Trophoblast cell (in vitro differentiated cells and primary cell): ENCODE data around the gene VWC2L.

Source experiments
- DNase-seq, 2 donors: peaks; one replicate each; pipeline ENCODE4 v3.0.0-alpha.2; 2016
- H2AFZ ChIP-seq: 2 replicates; pipeline ENCODE4 v1.6.1; 2013; ENCODE audit warnings: low read length, moderate library complexity, mild to moderate bottlenecking; ENCODE audit not compliant: insufficient read depth, poor library complexity
- H2AK5ac ChIP-seq: 2 replicates; pipeline ENCODE4 v1.6.1; 2013; ENCODE audit warnings: mild to moderate bottlenecking, low read length
- H2BK120ac ChIP-seq: 2 replicates; pipeline ENCODE4 v1.6.1; 2013; ENCODE audit warnings: low read length, mild to moderate bottlenecking, moderate library complexity; ENCODE audit not compliant: insufficient read depth, poor library complexity
- H2BK12ac ChIP-seq: 2 replicates; pipeline ENCODE4 v1.6.1; 2013; ENCODE audit warnings: mild to moderate bottlenecking, low read length, moderate library complexity
- H2BK5ac ChIP-seq: 2 replicates; pipeline ENCODE4 v1.6.1; 2013; ENCODE audit warnings: low read length, low read depth, moderate library complexity, mild to moderate bottlenecking; ENCODE audit not compliant: poor library complexity
- H3K14ac ChIP-seq: 2 replicates; pipeline ENCODE4 v1.6.1; 2013; ENCODE audit warnings: mild to moderate bottlenecking, low read length
- H3K18ac ChIP-seq: 2 replicates; pipeline ENCODE4 v1.6.1; 2013; ENCODE audit warnings: mild to moderate bottlenecking, low read length
- H3K23ac ChIP-seq: 2 replicates; pipeline ENCODE4 v1.6.1; 2013; ENCODE audit warnings: low read length
- H3K27ac ChIP-seq: 2 replicates; pipeline ENCODE4 v1.5.1; 2013; ENCODE audit warnings: low read depth, mild to moderate bottlenecking, inconsistent platforms, low read length, moderate library complexity
- H3K27me3 ChIP-seq: 2 replicates; pipeline ENCODE4 v1.6.1; 2013; ENCODE audit warnings: inconsistent platforms, mild to moderate bottlenecking, low read length, moderate library complexity; ENCODE audit not compliant: insufficient read depth
- H3K36me3 ChIP-seq, 2 experiments: 1 replicate in 1 of 2; 2 replicates in 1 of 2; pipeline ENCODE4 v1.6.1; 2013; ENCODE audit warnings: low read length in 2 of 2, mild to moderate bottlenecking in 2 of 2, moderate library complexity in 1 of 2; ENCODE audit not compliant: insufficient read depth in 2 of 2, control insufficient read depth in 1 of 2
- H3K4ac ChIP-seq: 2 replicates; pipeline ENCODE4 v1.6.1; 2013; ENCODE audit warnings: low read depth, mild to moderate bottlenecking, low read length, moderate library complexity
- H3K4me1 ChIP-seq, 2 experiments: 1 replicate in 1 of 2; 2 replicates in 1 of 2; pipeline ENCODE4 v1.6.1; 2013; ENCODE audit warnings: low read length in 2 of 2, mild to moderate bottlenecking in 2 of 2, moderate library complexity in 1 of 2; ENCODE audit not compliant: insufficient read depth in 2 of 2, control insufficient read depth in 1 of 2
- H3K4me2 ChIP-seq: 2 replicates; pipeline ENCODE4 v1.6.1; 2013; ENCODE audit warnings: inconsistent platforms, mild to moderate bottlenecking, low read length, moderate library complexity
- H3K4me3 ChIP-seq: 2 replicates; pipeline ENCODE4 v1.5.1; 2013; ENCODE audit warnings: mild to moderate bottlenecking, low read depth, low read length, inconsistent platforms
- H3K79me1 ChIP-seq: one replicate; pipeline ENCODE4 v1.6.1; 2013; ENCODE audit warnings: low read length
- H3K79me2 ChIP-seq: 2 replicates; pipeline ENCODE4 v1.6.1; 2013; ENCODE audit warnings: low read length, mild to moderate bottlenecking; ENCODE audit not compliant: control insufficient read depth, insufficient read depth, poor library complexity
- H3K9ac ChIP-seq: 2 replicates; pipeline ENCODE4 v1.6.1; 2013; ENCODE audit warnings: mild to moderate bottlenecking, low read length
- H3K9me3 ChIP-seq: 2 replicates; pipeline ENCODE4 v1.6.1; 2013; ENCODE audit warnings: low read depth, mild to moderate bottlenecking, control low read depth, inconsistent platforms, low read length; ENCODE audit not compliant: insufficient read depth
- H4K12ac ChIP-seq: 2 replicates; pipeline ENCODE4 v1.6.1; 2013; ENCODE audit warnings: low read depth, mild to moderate bottlenecking, low read length, moderate library complexity
- H4K8ac ChIP-seq: 2 replicates; pipeline ENCODE4 v1.6.1; 2013; ENCODE audit warnings: low read depth, mild to moderate bottlenecking, low read length, moderate library complexity
- H4K91ac ChIP-seq: one replicate; pipeline ENCODE4 v1.6.1; 2013; ENCODE audit warnings: low read depth, mild to moderate bottlenecking, low read length, moderate library complexity
- WGBS: extraction: QIAGEN DNeasy Blood & Tissue Kit; methylation state at CpG from one replicate; pipeline ENCODE4 v1.1.7; 2013; ENCODE audit warnings: missing lambda C conversion rate; ENCODE audit not compliant: insufficient read length, insufficient coverage; ENCODE audit errors: extremely low coverage; 5-methylcytosine and 5-hydroxymethylcytosine counted together

The VWC2L gene

GRCh38 chr2:214575465-214575864 lies 164.6 kb downstream of the VWC2L start:
- WGBS, result no CpG with 5 or more reads among the region's 7 CpGs
- H3K14ac ChIP-seq, result no peak overlapping the region
- no peak overlapping the region for H4K91ac ChIP-seq
- no peaks in the 10 kb centered on the region for H3K36me3 ChIP-seq
- no peak overlapping the region for H3K4me3 ChIP-seq
- no peak overlapping the region for H2AK5ac ChIP-seq
- H4K8ac ChIP-seq, result no peak overlapping the region
- H3K4ac ChIP-seq, result no peak overlapping the region
- H3K18ac ChIP-seq, result no peak overlapping the region
- H2BK5ac ChIP-seq, result no peak overlapping the region
- no peaks in the 10 kb centered on the region for H3K79me1 ChIP-seq
- no peak overlapping the region for H4K12ac ChIP-seq
- H3K9ac ChIP-seq, result no peak overlapping the region
- H3K27ac ChIP-seq, result no peak overlapping the region
- no peaks in the 10 kb centered on the region for H3K27me3 ChIP-seq
- H2BK120ac ChIP-seq, result no peak overlapping the region
- no peak overlapping the region for H3K23ac ChIP-seq
- no peak overlapping the region for H2AFZ ChIP-seq
- DNase-seq, result no peak
- no peaks in the 10 kb centered on the region for H3K9me3 ChIP-seq
- no peak overlapping the region for H2BK12ac ChIP-seq
- H3K79me2 ChIP-seq, result no peaks in the 10 kb centered on the region
- peaks cover 0 to 1% of the 10 kb centered on the region in 2 experiments for H3K4me1 ChIP-seq
- H3K4me2 ChIP-seq, result no peak overlapping the region

- no peak overlapping the region for H3K14ac ChIP-seq
- WGBS, result no CpG with 5 or more reads among the region's 6 CpGs
- H3K9me3 ChIP-seq, result no peaks in the 10 kb centered on the region
- no peaks in the 10 kb centered on the region for H3K79me2 ChIP-seq
- no peak overlapping the region for H4K12ac ChIP-seq
- no peaks in the 10 kb centered on the region for H3K79me1 ChIP-seq
- no peak overlapping the region for H3K23ac ChIP-seq
- H3K4me3 ChIP-seq, result no peak overlapping the region
- no peak overlapping the region for H4K8ac ChIP-seq
- H3K4me1 ChIP-seq, result peaks cover 0 to 1% of the 10 kb centered on the region in 2 experiments
- DNase-seq, result peak; percentile 17 to 54
- no peak overlapping the region for H2AFZ ChIP-seq
- H2BK12ac ChIP-seq, result no peak overlapping the region
- H3K9ac ChIP-seq, result no peak overlapping the region
- no peak overlapping the region for H3K4me2 ChIP-seq
- no peak overlapping the region for H3K4ac ChIP-seq
- H3K18ac ChIP-seq, result no peak overlapping the region
- no peak overlapping the region for H3K27ac ChIP-seq
- H3K27me3 ChIP-seq, result no peaks in the 10 kb centered on the region
- H3K36me3 ChIP-seq, result no peaks in the 10 kb centered on the region
- H2BK5ac ChIP-seq, result no peak overlapping the region
- no peak overlapping the region for H2AK5ac ChIP-seq
- no peak overlapping the region for H4K91ac ChIP-seq
- H2BK120ac ChIP-seq, result no peak overlapping the region
Observed at GRCh38 chr2:214577769-214578168, 166.9 kb downstream of the VWC2L start.

- Histone ChIP-seq H4K91ac (no peak overlapping the region), H4K12ac (no peak overlapping the region), H2BK12ac (no peak overlapping the region), H2AFZ (no peak overlapping the region), H3K9me3 (no peaks in the 10 kb centered on the region), H3K4ac (no peak overlapping the region), H3K14ac (no peak overlapping the region), H3K4me3 (no peak overlapping the region), H3K79me1 (no peaks in the 10 kb centered on the region), H3K27ac (peak overlapping the region; percentile 46), H3K9ac (no peak overlapping the region), H3K79me2 (no peaks in the 10 kb centered on the region), H3K36me3 (no peaks in the 10 kb centered on the region), H2BK120ac (no peak overlapping the region), H4K8ac (no peak overlapping the region), H3K4me2 (no peak overlapping the region), H3K27me3 (no peaks in the 10 kb centered on the region), H3K4me1 (peaks cover 0 to 1% of the 10 kb centered on the region in 2 experiments), H2BK5ac (no peak overlapping the region), H2AK5ac (no peak overlapping the region), H3K18ac (no peak overlapping the region), H3K23ac (no peak overlapping the region)
- DNase-seq, result no peak
- WGBS, result no CpG with 5 or more reads among the region's 4 CpGs
Observed at GRCh38 chr2:214578442-214578841, 167.6 kb downstream of the VWC2L start.

GRCh38 chr2:214579035-214579434 lies 168.2 kb downstream of the VWC2L start:
- H4K12ac ChIP-seq, result no peak overlapping the region
- H3K23ac ChIP-seq, result no peak overlapping the region
- H3K27me3 ChIP-seq, result no peaks in the 10 kb centered on the region
- no peak overlapping the region for H2BK5ac ChIP-seq
- H3K14ac ChIP-seq, result no peak overlapping the region
- no peak overlapping the region for H3K4ac ChIP-seq
- DNase-seq, result no peak
- no CpG with 5 or more reads among the region's 6 CpGs for WGBS
- no peak overlapping the region for H3K4me2 ChIP-seq
- H3K27ac ChIP-seq, result no peak overlapping the region
- no peaks in the 10 kb centered on the region for H3K9me3 ChIP-seq
- no peak overlapping the region for H2AFZ ChIP-seq
- no peak overlapping the region for H2AK5ac ChIP-seq
- no peak overlapping the region for H3K9ac ChIP-seq
- H3K18ac ChIP-seq, result no peak overlapping the region
- no peak overlapping the region for H4K8ac ChIP-seq
- no peak overlapping the region for H3K4me3 ChIP-seq
- no peaks in the 10 kb centered on the region for H3K79me1 ChIP-seq
- no peak overlapping the region for H2BK120ac ChIP-seq
- H3K79me2 ChIP-seq, result no peaks in the 10 kb centered on the region
- peaks cover 0 to 1% of the 10 kb centered on the region in 2 experiments for H3K4me1 ChIP-seq
- no peak overlapping the region for H4K91ac ChIP-seq
- H3K36me3 ChIP-seq, result no peaks in the 10 kb centered on the region
- H2BK12ac ChIP-seq, result no peak overlapping the region
